T-helper 2 cell treated with Interferon-gamma antibody and Interleukin-4, amounts not matched to agents 5 μg/mL and 100 μg/mL, for 36 hours (primary cell): ENCODE results near the gene SLC6A4.
"Not testable (repeated sequence)": the region's sequence is repeated elsewhere in the genome, so short reads cannot be mapped to it uniquely, and the experiment has no call there.

ENCODE experiments used
- DNase-seq: peaks from one replicate; pipeline ENCODE4 v3.0.0; 2021; ENCODE audit warnings: low spot score
- H3K27ac Mint-ChIP-seq: one replicate; pipeline ENCODE4 v1.8.0; 2021; ENCODE audit warnings: mild to moderate bottlenecking, mixed read lengths
- H3K27me3 Mint-ChIP-seq: one replicate; pipeline ENCODE4 v1.8.0; 2021; ENCODE audit warnings: low read depth, mixed read lengths
- H3K36me3 Mint-ChIP-seq: one replicate; pipeline ENCODE4 v1.8.0; 2021; ENCODE audit warnings: low read depth, mixed read lengths
- H3K4me1 Mint-ChIP-seq: one replicate; pipeline ENCODE4 v1.8.0; 2021; ENCODE audit warnings: low read depth, mixed read lengths
- H3K4me3 Mint-ChIP-seq: one replicate; pipeline ENCODE4 v1.8.0; 2022; ENCODE audit warnings: mild to moderate bottlenecking, moderate library complexity, mixed read lengths
- H3K9me3 Mint-ChIP-seq: one replicate; pipeline ENCODE4 v1.8.0; 2021; ENCODE audit warnings: mixed read lengths

Gene SLC6A4

DNA sequence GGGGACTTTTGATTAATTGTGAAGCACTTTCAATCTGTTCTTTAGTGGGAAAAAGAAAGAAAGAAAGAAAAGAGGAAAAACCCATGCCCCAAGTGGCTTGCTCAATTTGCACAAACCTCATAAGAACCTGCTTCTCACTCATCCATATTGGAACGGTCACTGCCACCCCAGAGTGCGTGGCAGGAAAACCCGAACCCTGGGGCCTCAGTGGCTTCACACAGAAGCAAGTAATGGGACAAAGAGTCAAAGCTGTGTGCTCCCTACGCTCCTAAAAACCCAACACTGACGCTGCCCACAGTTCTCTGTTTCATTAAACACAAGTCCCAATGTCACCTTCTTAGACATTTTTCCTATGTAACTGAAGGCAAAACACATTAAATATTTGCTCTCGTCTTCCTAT, 1.2 kb downstream of the SLC6A4 start:
- peaks cover 13% of the 10 kb centered on the region for H3K4me1 Mint-ChIP-seq
- no peak overlapping the region for H3K4me3 Mint-ChIP-seq
- peaks cover 81% of the 10 kb centered on the region for H3K27me3 Mint-ChIP-seq

DNA sequence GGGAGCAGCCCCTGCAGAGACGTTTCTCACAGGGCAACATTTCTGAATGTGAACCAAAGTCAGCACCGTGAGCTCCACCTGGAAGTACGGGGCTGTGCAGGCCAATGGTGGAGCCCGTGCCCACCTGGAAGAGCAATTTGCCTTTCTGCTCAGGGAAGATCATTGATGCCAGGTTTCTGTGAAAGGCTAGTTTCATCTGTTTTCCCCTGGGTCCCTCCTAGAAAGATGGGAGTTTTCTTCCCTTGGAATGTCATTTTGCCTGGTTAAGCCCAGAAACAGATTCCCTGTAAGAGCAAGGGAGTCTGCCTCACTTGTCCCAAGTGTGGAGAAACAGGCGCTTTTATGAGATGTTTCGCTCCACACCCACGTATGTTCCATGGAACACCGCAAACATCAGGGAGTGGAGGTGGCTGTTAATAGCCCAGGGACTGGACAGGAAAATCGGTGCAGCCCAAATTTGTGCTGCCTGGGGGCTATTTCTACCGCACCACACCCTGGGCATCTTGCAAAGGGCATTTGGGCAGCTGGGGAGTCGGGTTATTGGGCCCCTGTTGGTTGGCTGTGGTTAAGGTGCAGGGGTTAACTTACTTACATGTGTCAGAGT, 2.6 kb downstream of the SLC6A4 start:
- H3K36me3 Mint-ChIP-seq: no peaks in the 10 kb centered on the region
- H3K9me3 Mint-ChIP-seq: no peaks in the 10 kb centered on the region
- DNase-seq: no peak
- peaks cover 71% of the 10 kb centered on the region for H3K27me3 Mint-ChIP-seq
- peaks cover 12% of the 10 kb centered on the region for H3K4me1 Mint-ChIP-seq
- no peak overlapping the region for H3K27ac Mint-ChIP-seq
- no peak overlapping the region for H3K4me3 Mint-ChIP-seq

More for the DNA sequence above, 1.2 kb downstream of the SLC6A4 start:
- H3K27ac Mint-ChIP-seq: no peak overlapping the region
- H3K9me3 Mint-ChIP-seq: no peaks in the 10 kb centered on the region
- H3K36me3 Mint-ChIP-seq: no peaks in the 10 kb centered on the region
- DNase-seq: no peak

DNA sequence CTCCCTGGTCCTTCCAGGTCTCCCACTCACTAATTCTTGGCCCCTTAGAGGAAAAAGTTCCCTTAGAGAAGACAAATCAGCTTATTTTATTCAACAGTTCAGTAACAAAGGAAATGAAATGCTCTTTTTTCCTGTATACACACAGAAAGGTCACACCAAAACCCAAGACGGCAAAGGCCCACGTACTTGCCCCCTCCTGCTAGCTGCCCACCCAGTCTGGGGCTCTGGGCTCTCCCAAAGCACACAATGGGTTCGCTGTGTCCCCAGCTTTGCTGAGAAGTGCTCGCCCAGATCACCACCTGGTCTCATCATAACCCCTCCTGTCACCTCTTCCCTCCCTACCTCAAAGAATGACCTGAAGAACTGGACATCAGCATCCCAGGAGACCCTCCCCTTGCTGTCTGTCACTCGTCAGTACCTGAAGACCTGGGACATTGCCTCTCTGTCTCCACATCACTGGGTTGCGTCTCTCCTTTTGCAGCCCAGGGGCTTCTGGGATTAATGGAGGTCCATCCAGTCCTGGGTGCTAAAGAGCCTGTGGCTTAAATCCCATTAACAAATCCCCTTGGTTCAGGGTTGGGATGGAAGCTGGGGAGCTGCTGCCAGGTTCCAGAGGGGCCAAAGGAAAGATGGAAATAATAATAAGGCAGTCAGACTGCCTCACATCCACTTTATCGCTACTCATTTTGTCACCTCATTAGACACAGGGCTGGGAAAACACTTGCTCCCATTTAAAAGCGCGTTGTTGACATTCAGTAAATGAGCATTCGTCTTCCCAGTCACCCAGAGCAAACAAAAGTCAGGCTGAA, 3.3 kb downstream of the SLC6A4 start:
- Mint-ChIP-seq H3K4me1 (peaks cover 9% of the 10 kb centered on the region), H3K27ac (no peak overlapping the region), H3K36me3 (no peaks in the 10 kb centered on the region), H3K9me3 (no peaks in the 10 kb centered on the region), H3K4me3 (no peak overlapping the region), H3K27me3 (peaks cover 64% of the 10 kb centered on the region)
- no peak for DNase-seq

DNA sequence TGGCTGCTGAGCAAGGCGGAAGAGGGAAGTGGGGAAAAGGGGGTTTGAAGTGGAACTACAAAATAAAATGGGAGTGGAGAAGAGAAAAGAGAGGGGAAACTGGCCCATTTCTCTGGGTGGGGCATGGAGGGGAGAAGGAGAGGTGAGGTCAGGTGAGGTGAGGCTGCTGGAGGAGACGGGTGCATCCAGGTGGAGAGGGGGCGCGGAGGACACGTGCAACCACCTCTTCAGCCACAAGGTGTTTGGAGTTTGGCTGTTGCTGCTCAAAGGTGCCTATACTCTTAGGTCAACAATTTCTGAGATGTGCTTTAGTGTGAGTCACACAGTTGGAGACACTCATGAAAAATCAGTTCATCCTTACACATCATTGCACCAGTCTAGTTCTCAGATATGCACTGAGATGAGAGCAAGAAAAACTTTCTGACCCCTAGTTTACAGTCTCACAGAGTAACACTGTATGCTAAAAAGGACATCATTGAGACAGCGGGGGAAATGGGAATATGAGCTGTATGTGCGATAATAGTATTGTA, 4.8 kb downstream of the SLC6A4 start:
- no peak for DNase-seq
- H3K36me3 Mint-ChIP-seq: no peaks in the 10 kb centered on the region
- H3K4me3 Mint-ChIP-seq: no peak overlapping the region
- no peak overlapping the region for H3K27ac Mint-ChIP-seq
- H3K27me3 Mint-ChIP-seq: peaks cover 57% of the 10 kb centered on the region
- H3K9me3 Mint-ChIP-seq: no peaks in the 10 kb centered on the region
- peaks cover 6% of the 10 kb centered on the region for H3K4me1 Mint-ChIP-seq

DNA sequence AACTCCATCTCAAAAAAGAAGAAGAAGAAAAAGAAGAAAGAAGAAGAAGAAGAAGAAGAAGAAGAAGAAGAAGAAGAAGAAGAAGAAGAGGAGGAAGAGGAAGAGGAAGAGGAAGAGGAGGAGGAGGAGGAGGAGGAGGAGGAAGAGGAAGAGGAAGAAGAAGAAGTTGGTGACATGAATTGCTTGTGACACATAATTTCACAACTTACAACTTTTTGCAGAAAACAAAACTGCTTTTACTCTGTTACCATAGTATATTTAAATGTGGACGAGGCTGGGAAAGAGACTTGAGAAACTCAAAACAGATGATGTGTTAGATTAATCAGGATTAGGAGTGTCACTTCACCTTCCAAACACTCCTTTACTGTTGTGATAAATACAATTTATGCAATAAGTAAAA, 5.5 kb downstream of the SLC6A4 start:
- not testable (repeated sequence) for DNase-seq, H3K27ac Mint-ChIP-seq, H3K4me1 Mint-ChIP-seq, H3K36me3 Mint-ChIP-seq, H3K4me3 Mint-ChIP-seq, H3K9me3 Mint-ChIP-seq
- peaks cover 57% of the 10 kb centered on the region for H3K27me3 Mint-ChIP-seq

DNA sequence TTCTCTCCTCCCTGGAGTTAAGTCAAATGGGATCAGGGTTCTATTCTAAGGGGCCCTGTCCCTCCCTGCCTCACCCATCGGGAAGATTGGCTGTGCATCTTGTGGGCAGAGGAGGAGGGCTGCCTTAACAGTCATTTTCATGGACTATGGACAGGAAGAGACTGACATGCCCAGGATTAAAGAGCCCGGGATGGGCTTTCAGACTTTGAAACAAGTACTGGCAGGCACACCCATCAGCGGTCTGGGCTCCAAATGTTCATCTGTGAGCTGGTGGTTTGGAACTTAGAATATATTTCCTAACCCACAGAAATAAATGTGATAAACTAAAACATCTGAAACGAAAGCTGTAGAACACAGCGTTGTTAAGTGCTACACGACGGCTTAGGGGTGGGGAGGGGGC, 6.5 kb downstream of the SLC6A4 start:
- Mint-ChIP-seq H3K9me3 (no peaks in the 10 kb centered on the region), H3K4me1 (no peaks in the 10 kb centered on the region), H3K27me3 (peaks cover 47% of the 10 kb centered on the region), H3K27ac (no peak overlapping the region), H3K36me3 (no peaks in the 10 kb centered on the region), H3K4me3 (no peak overlapping the region)
- DNase-seq: no peak

DNA sequence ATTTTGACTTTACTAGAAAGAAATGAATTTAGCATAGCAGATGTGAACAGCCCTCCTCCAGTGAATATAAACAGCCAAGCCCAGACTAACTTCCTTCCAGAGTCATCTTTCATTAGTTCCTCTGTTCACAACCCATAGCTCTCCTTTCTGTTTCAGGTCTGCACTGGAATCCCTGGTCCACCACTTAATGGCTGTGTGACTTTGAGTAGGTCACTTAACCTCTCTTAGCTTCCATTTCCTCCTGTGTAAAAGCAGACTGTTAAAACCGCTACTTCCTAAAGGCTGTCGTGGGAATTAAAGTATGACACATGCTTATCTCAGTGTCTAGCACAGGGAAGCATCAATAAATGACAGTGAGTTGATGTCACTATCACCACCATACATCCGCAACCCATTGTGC, 7.5 kb downstream of the SLC6A4 start:
- no peak for DNase-seq
- H3K4me3 Mint-ChIP-seq: no peak overlapping the region
- H3K4me1 Mint-ChIP-seq: no peaks in the 10 kb centered on the region
- H3K27ac Mint-ChIP-seq: no peak overlapping the region
- no peaks in the 10 kb centered on the region for H3K9me3 Mint-ChIP-seq
- peaks cover 37% of the 10 kb centered on the region for H3K27me3 Mint-ChIP-seq
- no peaks in the 10 kb centered on the region for H3K36me3 Mint-ChIP-seq

DNA sequence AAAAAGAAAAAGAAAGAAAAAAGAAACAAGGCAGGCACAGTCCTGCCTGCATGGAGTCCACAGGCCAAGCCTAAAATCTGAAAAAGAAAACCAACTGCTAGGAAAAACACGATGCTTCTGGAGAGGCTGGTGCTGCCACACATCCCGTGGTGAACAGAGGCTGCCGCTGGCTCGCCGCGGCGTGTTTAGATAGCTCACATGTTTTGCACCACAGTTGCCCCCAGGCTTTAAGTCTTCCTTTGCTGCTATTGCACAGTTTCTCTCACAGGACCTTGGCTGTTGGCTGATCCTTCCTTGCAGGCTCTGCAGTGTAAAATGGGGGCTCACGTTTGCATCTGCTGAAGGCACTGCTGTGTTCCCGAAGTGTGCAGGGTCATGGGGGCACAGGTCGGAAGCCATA, 8.6 kb downstream of the SLC6A4 start:
- H3K9me3 Mint-ChIP-seq: no peaks in the 10 kb centered on the region
- no peak for DNase-seq
- no peak overlapping the region for H3K27ac Mint-ChIP-seq
- peaks cover 26% of the 10 kb centered on the region for H3K27me3 Mint-ChIP-seq
- H3K4me1 Mint-ChIP-seq: no peaks in the 10 kb centered on the region
- H3K4me3 Mint-ChIP-seq: no peak overlapping the region
- H3K36me3 Mint-ChIP-seq: no peaks in the 10 kb centered on the region

DNA sequence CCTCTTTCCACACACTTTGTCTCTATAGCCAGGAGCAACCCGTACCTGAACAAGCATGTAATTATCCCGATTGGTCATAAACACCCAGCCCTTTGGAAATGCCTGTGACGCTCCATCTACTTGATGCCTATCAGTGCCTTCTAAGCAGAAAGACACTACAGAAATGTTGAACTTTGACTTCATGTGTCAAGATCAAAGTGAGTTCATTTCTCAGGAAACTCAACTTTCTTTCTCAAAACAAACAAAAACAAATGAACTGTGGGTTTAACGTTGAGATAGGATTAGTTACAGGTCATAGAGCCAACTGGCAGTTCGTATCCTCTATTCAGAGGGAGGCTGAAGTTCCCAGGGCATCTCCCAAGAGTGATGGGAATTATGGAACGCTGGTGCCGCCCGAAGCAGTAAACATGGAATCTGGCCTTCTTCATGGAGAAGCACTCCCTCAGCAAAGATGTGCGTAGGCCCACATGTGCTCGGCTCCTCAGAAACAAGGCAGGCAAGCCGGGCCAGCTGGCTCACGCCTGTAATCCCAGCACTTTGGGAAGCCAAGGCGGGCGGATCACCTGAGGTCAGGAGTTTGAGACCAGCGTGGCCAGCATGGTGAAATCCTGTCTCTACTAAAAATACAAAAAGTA, 9.5 kb downstream of the SLC6A4 start:
- H3K4me1 Mint-ChIP-seq: no peaks in the 10 kb centered on the region
- no peak for DNase-seq
- H3K27ac Mint-ChIP-seq: no peak overlapping the region
- no peaks in the 10 kb centered on the region for H3K9me3 Mint-ChIP-seq
- peaks cover 23% of the 10 kb centered on the region for H3K27me3 Mint-ChIP-seq
- no peak overlapping the region for H3K4me3 Mint-ChIP-seq
- H3K36me3 Mint-ChIP-seq: no peaks in the 10 kb centered on the region

DNA sequence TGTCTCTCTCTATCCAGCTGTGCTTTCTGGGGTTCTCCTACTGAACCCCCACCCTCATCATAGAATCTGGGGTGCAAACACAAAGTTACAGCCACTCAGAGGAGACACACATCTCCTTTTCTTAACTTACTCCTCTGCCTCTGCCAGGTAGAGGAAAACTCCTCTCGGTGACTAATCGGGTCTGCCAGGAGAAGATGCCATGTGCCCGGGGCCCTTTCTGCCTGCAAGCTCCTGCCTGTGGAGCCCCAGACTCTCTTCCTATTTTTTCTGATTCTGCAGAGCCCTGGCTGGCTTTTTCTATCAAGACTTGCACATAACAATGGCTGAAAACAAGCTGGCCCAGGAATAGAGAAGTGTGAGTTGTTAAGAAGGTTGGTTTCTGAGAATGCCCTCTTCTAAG, 10.4 kb downstream of the SLC6A4 start:
- Mint-ChIP-seq H3K27me3 (peaks cover 14% of the 10 kb centered on the region), H3K36me3 (no peaks in the 10 kb centered on the region), H3K27ac (no peak overlapping the region), H3K4me1 (no peaks in the 10 kb centered on the region), H3K4me3 (no peak overlapping the region), H3K9me3 (no peaks in the 10 kb centered on the region)
- no peak for DNase-seq

DNA sequence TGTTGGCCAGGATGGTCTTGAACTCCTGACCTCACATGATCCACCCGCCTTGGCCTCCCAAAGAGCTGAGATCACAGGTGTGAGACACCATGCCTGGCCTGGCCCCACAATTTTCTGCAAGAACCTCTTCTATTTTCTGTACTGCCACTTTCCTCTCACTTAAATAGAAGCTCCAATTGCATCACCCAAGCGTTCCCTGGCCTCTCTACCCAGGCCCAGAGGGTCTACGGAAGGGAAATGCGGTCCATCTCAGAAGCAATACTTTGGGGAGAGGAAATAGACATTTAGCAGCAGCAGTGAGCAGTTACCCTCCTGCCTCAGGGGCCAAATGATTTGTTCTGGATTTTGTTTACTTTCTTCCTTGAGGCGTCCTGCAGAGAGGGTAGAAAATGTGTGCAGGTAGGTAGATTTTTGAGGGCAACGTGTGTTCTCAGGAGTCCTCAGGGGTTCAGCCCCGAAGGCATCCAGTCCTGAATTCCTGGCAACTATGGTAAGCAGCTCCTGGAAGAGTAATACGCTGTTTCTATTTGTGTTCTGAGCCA, 11.0 kb downstream of the SLC6A4 start:
- no peak for DNase-seq
- no peaks in the 10 kb centered on the region for H3K4me1 Mint-ChIP-seq

DNA sequence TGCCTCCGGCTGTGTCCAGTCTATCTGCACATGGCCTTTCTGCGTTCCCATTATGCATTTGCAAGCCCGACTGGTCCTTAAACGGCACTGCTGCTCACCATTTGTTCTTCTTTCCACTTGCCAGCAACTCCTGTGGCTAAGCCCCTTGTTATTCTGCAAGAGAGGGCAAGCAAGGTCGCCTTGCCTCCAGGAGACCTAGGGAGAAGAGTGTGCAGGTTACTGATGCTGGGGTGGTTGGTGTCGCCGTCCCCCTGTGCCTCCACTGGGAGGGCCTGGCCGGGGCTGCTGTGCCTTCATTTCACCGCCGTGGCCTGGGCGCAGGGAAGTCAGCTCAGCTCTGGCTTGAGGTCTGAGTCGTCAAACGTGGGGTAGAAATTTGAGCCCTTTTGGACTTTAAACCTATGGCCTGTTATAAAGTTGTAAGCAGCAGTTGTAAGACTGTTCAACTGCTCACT, 12.7 kb downstream of the SLC6A4 start:
- Mint-ChIP-seq H3K36me3 (no peaks in the 10 kb centered on the region), H3K4me3 (no peak overlapping the region), H3K27me3 (peaks cover 7% of the 10 kb centered on the region), H3K4me1 (no peaks in the 10 kb centered on the region), H3K9me3 (no peaks in the 10 kb centered on the region), H3K27ac (no peak overlapping the region)
- DNase-seq: no peak

More for the DNA sequence above, 11.0 kb downstream of the SLC6A4 start:
- Mint-ChIP-seq H3K9me3 (no peaks in the 10 kb centered on the region), H3K36me3 (no peaks in the 10 kb centered on the region), H3K27ac (no peak overlapping the region), H3K27me3 (peaks cover 10% of the 10 kb centered on the region), H3K4me3 (no peak overlapping the region)

DNA sequence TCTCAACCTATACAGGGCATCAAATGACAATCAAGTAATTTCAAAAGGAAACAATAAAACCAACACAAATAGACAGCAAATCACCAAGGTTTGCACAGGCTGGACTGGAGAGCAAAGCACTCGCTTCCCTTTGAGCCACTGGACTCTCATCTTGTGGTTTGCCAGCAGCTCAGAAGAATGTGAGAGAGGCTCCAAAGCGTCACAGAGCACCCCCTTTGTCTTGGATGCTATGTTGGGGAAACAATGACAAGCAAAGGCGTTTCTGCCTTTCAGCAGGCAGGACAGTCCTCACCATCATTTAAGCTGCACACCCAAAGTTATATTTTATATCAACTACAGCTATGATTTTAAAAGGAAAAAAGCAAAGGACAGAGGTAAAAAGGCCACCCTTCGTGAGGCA, 13.2 kb downstream of the SLC6A4 start:
- no peak overlapping the region for H3K4me3 Mint-ChIP-seq
- H3K27me3 Mint-ChIP-seq: peaks cover 7% of the 10 kb centered on the region
- no peaks in the 10 kb centered on the region for H3K9me3 Mint-ChIP-seq
- no peak overlapping the region for H3K27ac Mint-ChIP-seq
- H3K4me1 Mint-ChIP-seq: no peaks in the 10 kb centered on the region
- DNase-seq: no peak
- H3K36me3 Mint-ChIP-seq: no peaks in the 10 kb centered on the region

DNA sequence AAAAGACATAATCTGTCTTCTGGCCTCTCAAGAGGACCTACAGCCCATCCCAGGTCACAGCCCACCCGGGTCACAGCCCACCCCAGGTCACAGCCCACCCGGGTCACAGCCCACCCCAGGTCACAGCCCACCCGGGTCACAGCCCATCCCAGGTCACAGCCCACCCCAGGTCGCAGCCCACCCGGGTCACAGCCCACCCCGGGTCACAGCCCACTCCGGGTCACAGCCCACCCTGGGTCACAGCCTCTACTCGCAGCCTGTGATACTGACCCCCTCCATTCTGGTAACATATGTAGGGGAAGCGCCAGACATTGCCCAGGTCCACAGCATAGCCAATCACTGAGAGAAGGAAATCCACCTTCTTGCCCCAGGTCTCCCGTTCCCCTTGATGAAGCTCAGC, 14.2 kb downstream of the SLC6A4 start:
- Mint-ChIP-seq H3K4me1 (no peaks in the 10 kb centered on the region), H3K9me3 (no peaks in the 10 kb centered on the region), H3K36me3 (no peaks in the 10 kb centered on the region), H3K4me3 (no peak overlapping the region), H3K27me3 (peaks cover 7% of the 10 kb centered on the region), H3K27ac (no peak overlapping the region)
- DNase-seq: no peak
